GM10847 (cell line): ENCODE measurements around the gene DES.

ENCODE experiments used
- POLR2A ChIP-seq: IDR thresholded peaks from 2 replicates; pipeline ENCODE4 v1.6.1; 2011; ENCODE audit not compliant: insufficient read length; ENCODE audit errors: extremely low read depth

Gene DES

GRCh38 chr2:219392754-219393153 lies 25.4 kb upstream of the DES start:
- TF ChIP-seq POLR2A, result no peak

GRCh38 chr2:219395609-219396008 lies 22.6 kb upstream of the DES start:
- no peak for TF ChIP-seq POLR2A

GRCh38 chr2:219396863-219397457 lies 21.2 kb upstream of the DES start:
- no peak for TF ChIP-seq POLR2A

- TF ChIP-seq POLR2A, result no peak
These were observed 19.3 kb upstream of the DES start for GRCh38 chr2:219398721-219399363.

- no peak for TF ChIP-seq POLR2A
These were observed 18.3 kb upstream of the DES start for GRCh38 chr2:219399716-219400478.

- TF ChIP-seq POLR2A, result no peak
These were observed 17.6 kb upstream of the DES start for GRCh38 chr2:219400562-219400961.

- TF ChIP-seq POLR2A, result no peak
These were observed 16.6 kb upstream of the DES start for GRCh38 chr2:219401606-219402005.

GRCh38 chr2:219402665-219403515 lies 15.3 kb upstream of the DES start:
- TF ChIP-seq POLR2A, result no peak

GRCh38 chr2:219403861-219404260 lies 14.3 kb upstream of the DES start:
- no peak for TF ChIP-seq POLR2A

- no peak for TF ChIP-seq POLR2A
These were observed 13.8 kb upstream of the DES start for GRCh38 chr2:219404291-219404910.

GRCh38 chr2:219404954-219405353 lies 13.2 kb upstream of the DES start:
- no peak for TF ChIP-seq POLR2A

- no peak for TF ChIP-seq POLR2A
These were observed 12.7 kb upstream of the DES start for GRCh38 chr2:219405451-219405850.

GRCh38 chr2:219405958-219406860 lies 12.0 kb upstream of the DES start:
- TF ChIP-seq POLR2A, result no peak

- TF ChIP-seq POLR2A, result no peak
These were observed 11.3 kb upstream of the DES start for GRCh38 chr2:219406861-219407230.

- no peak for TF ChIP-seq POLR2A
These were observed 10.0 kb upstream of the DES start for GRCh38 chr2:219408204-219408603.

- no peak for TF ChIP-seq POLR2A
These were observed 9.5 kb upstream of the DES start for GRCh38 chr2:219408631-219409030.
